ENCODE data around the gene FFAR2.

The FFAR2 gene

GRCh38 chr19:35404879-35405622, 43.0 kb upstream of the FFAR2 start:
- no peak overlapping the region for H3K4me3 ChIP-seq (replicated peaks; ENCODE audit: low read depth, low read length)
- TF ChIP-seq, protein P1, sequence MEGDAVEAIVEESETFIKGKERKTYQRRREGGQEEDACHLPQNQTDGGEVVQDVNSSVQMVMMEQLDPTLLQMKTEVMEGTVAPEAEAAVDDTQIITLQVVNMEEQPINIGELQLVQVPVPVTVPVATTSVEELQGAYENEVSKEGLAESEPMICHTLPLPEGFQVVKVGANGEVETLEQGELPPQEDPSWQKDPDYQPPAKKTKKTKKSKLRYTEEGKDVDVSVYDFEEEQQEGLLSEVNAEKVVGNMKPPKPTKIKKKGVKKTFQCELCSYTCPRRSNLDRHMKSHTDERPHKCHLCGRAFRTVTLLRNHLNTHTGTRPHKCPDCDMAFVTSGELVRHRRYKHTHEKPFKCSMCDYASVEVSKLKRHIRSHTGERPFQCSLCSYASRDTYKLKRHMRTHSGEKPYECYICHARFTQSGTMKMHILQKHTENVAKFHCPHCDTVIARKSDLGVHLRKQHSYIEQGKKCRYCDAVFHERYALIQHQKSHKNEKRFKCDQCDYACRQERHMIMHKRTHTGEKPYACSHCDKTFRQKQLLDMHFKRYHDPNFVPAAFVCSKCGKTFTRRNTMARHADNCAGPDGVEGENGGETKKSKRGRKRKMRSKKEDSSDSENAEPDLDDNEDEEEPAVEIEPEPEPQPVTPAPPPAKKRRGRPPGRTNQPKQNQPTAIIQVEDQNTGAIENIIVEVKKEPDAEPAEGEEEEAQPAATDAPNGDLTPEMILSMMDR (IDR thresholded peaks at IDR 0.05; ENCODE audit: low read depth, low read length, missing control alignments): no peak
- peak; percentile 47 for DNase-seq (ENCODE audit: extremely low read depth, low read depth)

- TF ChIP-seq, protein P1 (IDR thresholded peaks at IDR 0.05; ENCODE audit: low read depth, low read length, missing control alignments): no peak
- DNase-seq (ENCODE audit: extremely low read depth, low read depth): no peak
- H3K4me3 ChIP-seq (replicated peaks; ENCODE audit: low read depth, low read length): no peak overlapping the region
Measured at GRCh38 chr19:35407619-35408018, 40.4 kb upstream of the FFAR2 start.

GRCh38 chr19:35408284-35409171, 39.5 kb upstream of the FFAR2 start:
- TF ChIP-seq, protein P1 (IDR thresholded peaks at IDR 0.05; ENCODE audit: low read depth, low read length, missing control alignments): no peak
- DNase-seq (ENCODE audit: extremely low read depth, low read depth): no peak

DNA sequence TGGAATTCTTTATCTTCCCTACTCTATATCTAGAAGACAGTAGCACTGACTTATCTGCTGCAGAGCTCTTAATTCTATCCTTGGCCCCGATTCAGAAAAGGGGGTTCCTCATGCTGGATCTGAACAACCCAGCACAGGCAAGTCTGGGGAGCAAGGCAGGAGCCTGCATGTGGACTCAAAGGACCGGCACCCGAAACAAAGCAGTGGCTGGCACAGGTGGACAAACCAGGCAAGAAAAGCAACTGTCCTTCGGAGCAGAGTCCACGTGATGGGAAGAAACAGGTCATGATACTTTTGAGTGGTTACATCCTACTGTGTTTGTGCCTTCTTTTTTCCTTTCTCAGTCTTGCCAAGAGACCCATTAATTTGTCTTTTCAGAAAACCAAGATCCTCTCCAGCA, 38.9 kb upstream of the FFAR2 start:
- TF ChIP-seq, protein P1 (IDR thresholded peaks at IDR 0.05; ENCODE audit: low read depth, low read length, missing control alignments): no peak
- no peak for DNase-seq (ENCODE audit: extremely low read depth, low read depth)

More at GRCh38 chr19:35408284-35409171, 39.5 kb upstream of the FFAR2 start:
- no peak overlapping the region for H3K4me3 ChIP-seq (replicated peaks; ENCODE audit: low read depth, low read length)

DNA sequence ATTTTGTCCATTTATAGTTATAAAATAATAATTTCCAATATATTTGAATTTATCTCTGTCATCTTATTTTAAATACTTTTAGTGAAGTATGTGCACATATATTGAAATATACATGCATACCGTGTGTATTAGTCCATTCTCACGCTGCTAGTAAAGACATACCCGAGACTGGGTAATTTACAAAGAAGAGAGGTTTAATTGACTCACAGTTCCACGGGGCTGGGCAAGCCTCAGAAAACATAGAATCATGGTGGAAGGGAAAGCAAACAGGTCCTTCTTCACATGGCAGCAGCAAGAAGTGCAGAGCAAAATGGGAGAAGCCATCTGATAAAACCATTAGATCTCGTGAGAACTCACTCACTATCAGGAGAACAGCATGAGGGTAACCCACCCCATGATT, 37.6 kb upstream of the FFAR2 start:
- TF ChIP-seq, protein P1 (IDR thresholded peaks at IDR 0.05; ENCODE audit: low read depth, low read length, missing control alignments): no peak
- no peak for DNase-seq (ENCODE audit: extremely low read depth, low read depth)
- no peak overlapping the region for H3K4me3 ChIP-seq (replicated peaks; ENCODE audit: low read depth, low read length)

More for the DNA sequence above, 38.9 kb upstream of the FFAR2 start:
- H3K4me3 ChIP-seq (replicated peaks; ENCODE audit: low read depth, low read length): no peak overlapping the region

GRCh38 chr19:35414442-35414841, 33.6 kb upstream of the FFAR2 start:
- DNase-seq (ENCODE audit: extremely low read depth, low read depth): no peak
- TF ChIP-seq, protein P1 (IDR thresholded peaks at IDR 0.05; ENCODE audit: low read depth, low read length, missing control alignments): no peak
- H3K4me3 ChIP-seq (replicated peaks; ENCODE audit: low read depth, low read length): no peak overlapping the region

Data from HFF-Myc (cell line).